NK-92 treated with Interleukin-12 subunit alpha and Interleukin-12 subunit beta, amount 100 ng/mL, for 24 hours (cell line): ENCODE results near the gene TXK.

ENCODE experiments used
- DNase-seq: peaks from one replicate; lab custom pipeline; 2025; lab: John Stamatoyannopoulos, UW

TXK gene

DNA sequence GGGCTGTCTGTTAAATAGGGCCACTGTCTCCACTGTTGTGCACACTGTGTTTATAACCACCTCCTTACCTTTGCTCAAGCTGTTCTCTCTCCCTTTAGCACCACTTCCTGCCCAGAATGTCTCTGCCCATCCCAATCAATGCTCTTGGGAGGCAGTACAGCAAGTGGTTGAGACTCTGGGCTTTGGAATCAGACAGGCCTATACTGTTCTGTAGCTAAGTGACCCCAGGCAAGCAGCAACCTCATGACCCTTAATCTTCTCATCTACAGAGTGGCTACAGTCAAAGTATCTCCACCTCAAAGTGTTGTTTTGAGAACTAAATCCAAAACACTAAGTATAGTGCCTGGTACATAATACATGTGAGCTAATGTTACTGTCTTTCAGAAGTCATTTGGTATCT is 3.8 kb upstream of the TXK start:
- DNase-seq: peak; percentile 9

DNA sequence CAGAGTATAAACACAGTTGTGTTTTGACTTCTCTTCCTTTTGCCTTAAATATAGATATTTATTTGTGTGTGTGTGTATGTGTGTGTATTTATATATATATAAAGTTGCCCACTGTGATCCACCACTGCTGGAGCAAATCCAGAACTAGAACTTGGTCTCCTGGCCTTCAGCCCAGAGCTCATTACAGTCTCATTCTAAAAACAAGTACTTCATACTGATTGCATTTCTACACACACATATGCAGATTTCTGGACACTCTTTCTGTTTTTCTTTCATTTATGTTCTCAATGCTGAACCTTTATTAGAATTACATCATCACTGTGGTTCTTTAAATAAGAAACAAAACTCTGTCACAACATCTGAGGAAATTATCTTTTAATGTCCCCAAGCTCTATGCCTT is 381 bp downstream of the TXK start:
- DNase-seq: no peak

DNA sequence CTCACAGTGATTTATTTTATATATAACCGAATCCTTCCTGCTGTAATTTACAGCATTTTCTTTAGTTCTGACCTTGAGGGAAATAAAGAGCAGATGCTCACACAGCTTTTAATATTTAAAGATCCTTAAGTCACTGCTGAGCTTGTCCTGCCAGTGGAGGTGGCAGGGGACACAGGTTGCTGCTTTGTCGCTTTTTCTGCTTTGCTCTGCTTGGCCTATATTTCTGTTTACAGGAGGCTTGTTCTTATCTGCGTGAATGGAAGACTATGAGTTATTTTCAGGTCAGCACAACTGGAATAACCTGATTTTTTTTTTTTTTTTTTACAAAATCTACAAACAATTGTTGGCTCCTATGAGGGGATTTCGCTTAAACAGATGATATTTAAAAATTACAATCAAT is 2.3 kb downstream of the TXK start:
- DNase-seq: no peak

DNA sequence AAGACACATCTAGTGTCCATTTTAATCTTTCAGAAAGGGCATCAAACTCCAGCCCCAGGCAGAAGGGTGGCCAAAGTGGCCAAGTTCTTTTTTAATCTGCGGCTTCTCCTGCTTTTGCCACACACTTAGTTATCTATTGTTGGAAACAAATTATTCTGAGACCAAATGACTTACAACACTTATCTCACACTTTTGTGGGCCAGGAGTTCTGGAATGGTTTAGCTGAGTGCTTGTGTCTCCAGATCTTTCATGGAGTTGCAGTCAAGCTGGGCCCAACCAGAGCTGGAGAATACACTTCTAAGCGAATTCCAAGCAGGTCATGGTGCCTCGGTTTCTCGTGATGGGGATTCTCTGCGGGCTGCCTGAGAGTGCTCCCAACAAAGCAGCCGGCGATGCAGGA is 4.0 kb downstream of the TXK start:
- DNase-seq: no peak

DNA sequence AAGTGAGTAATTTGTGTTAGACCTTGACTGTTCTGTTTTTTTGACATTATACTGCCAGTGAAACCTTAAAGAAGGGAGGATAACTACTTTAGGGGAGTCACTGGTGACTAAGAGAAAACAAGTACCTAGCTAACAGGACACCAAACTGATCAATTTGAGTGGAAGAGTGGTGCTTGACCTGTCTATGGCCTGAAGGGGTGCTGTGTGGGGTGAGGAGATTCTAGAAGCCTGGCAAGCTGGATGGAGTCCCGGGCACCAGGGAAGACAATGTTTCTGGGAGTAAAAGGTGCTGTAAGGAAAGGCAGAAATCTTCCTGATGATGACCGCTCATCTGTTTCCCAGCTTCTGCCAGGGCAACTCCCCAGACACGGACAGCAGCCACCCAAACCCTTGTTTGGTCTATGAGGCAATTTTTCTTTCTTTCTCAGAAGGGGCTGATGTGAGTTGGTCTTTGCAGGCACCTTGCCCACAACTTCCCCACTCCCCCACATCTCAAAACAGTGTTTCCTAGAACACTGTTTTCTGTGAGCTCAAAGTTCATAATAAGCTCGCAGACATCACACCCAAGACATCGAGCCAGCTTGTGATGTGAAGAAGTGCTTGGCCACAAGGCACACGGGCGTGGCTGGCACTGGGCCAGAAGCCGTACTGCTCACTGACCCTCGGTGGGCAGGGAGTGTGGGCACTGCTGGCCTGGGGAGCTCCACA is 4.6 kb downstream of the TXK start:
- peak; percentile 56 for DNase-seq

DNA sequence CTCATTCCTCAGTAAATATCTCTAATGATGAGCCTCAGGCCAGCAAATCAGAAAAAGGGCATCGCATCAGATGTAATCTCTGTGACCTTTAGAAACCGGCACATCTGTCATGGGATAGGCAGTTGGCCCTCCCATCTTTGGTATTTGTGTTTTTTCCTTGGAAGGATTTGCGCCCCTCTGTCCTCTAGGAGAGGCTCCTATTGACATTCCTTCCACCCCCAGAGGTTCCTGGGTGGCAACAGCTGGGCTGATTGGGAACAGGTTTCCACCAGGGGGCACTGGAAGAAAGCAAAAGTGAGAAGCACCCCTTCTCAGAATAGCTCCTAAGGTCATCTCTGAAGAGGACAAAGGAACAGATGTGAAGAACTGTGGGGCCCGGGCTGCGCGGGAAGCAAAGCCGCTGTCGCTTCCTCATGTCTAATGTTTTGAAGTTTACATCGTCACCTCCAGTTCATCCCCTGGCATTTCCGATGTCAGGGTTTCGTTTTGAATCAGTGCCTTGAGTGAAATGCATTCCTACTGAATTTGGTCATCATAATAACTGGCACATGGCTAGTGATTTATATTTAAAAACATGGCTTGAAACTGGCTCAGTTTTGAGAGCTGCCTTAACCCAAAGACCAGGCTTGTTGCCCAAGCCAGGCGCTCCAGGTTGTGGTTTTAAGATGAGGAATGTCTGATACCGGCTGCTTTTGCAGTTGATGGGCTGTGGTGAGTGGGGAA is 6.2 kb downstream of the TXK start:
- peak; percentile 48 for DNase-seq

DNA sequence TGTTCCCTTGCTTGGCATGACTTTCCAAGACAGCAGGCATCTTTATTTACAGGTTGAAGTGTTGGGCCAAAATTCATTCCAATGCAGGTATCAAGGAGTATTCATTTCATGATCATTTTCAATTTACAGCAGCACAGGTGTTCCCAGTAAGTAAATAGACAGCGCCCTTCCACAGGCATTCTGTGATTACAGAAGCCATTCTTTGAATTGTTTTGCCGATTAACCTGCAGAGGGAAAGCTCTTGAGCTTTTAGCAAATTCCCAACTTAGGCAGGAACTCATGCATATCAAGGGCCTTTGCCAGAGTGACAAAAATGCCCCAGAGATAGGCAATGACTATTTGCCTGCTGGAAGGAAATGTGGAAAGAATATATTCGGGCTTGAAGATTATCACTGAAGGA is 6.8 kb downstream of the TXK start:
- DNase-seq: no peak

DNA sequence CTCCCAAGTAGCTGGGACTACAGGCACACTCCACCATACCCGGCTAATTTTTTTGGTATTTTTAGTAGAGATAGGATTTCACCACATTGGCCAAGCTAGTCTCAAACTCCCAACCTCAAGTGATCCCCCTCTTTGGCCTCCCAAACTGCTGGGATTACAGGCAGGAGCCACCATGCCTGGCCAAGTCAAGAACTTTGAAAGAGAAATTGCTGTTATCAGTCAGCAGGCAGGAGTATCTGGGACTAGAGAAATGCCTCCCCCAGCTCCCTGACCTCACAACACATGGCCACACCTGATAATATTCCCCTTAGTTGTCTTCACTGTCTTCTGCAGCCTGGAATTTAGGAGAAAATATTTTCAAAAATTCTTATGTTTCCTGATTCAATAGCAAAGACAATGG is 7.4 kb downstream of the TXK start:
- DNase-seq: no peak

DNA sequence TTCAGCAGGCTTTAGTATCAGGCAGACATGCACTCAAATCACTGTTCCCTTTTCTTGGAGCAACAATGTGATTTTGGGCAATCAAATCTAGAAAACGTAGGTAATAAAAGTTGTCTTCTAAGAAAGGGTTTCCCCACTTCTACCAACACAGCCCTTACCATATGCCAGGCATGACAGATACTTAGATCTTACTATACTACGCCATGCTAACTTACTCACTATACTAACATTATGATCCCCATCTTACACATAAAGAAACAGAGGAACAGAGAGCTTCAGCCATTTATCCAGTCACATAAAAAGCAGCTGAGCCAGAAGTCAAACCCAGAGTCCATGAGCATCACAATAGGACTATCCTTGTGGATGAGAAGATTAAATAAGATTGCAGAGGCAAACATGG is 9.2 kb downstream of the TXK start:
- DNase-seq: no peak

DNA sequence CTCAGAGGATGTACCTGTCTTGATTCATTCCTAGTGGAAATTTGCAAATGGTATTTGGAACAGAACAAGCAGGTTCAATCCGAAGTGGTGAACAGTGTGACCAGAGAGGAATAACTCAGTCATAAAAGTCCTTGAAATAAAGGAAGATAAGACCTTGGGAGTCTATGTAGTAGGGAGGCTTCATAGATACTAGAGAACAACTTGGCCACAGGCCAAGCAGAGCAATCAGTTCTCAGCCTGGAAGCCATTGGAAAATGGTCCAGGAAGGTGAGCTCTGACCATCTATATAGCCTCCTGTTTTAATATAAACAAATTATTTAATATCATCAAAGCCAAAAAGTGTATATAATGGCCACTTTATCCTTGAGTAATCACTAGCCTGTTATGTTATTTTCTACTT is 11.3 kb downstream of the TXK start:
- no peak for DNase-seq

DNA sequence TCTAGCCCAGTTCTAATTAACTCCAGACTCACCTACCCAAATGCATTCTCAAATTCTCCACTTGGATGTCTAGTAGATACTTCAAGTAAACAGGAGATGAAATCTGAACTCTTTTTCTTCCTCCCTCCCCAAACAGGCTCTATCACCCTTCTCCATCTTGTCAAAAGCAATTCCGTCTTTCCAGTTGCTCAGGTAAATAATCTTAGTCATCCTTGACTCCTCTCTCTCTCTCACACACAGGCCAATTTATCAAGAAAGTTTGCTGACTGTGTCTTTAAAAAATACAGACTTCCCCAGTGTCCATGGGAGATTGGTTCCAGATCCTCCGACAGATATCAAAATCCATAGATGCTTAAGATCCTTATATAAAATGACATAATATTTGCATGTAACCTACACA is 12.9 kb downstream of the TXK start:
- DNase-seq: no peak

DNA sequence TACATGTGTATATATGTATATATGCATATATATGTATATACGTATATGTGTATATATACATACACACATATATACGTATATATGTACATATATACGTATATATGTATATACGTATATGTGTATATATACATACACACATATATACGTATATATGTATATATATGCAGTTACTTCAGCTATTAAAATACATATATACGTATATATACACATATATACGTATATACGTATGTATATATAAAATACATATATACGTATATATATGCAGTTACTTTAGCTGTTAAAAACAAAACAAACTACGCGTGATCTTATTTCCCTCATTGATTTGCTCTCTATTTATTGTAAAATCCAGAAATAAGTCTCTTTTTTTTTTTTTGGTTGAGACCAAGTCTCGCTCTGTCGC is 13.9 kb downstream of the TXK start:
- no peak for DNase-seq

DNA sequence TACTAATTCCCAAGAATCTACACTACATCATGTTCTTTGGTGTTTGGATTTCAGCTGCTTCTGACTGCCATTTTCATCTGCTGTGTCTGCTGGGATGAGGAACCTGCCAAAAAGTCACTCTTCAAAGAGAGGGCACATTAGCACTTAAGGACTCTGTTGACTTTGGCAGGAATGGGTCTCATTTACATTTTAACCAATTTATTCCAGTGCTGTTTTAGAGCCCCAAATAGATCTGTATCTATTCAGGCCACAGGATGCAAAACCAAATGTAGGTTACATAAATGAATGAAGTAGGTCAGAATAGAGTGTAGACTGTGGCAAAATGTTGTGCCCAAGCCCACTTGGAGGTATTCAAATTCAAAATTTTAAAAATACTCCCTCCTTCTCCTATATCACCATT is 14.4 kb downstream of the TXK start:
- no peak for DNase-seq

DNA sequence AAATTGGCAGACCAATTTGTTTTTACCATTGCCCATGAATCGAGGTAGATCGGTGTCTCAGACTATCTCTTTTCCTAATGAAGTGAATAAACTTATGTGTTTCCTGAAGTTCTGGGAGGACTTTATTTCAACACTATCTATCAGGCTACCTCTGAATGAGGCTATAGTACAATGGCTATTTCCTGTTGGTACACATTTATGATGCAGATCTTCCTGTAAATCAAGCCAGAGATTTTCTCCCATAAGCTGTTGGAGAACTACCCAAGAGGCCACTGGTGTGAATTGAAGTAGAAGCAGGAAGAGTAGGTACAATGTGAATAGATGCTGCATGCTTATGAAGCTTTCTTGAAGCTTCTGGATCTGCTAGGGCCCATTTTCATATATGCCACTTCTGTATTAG is 16.0 kb downstream of the TXK start:
- DNase-seq: no peak

DNA sequence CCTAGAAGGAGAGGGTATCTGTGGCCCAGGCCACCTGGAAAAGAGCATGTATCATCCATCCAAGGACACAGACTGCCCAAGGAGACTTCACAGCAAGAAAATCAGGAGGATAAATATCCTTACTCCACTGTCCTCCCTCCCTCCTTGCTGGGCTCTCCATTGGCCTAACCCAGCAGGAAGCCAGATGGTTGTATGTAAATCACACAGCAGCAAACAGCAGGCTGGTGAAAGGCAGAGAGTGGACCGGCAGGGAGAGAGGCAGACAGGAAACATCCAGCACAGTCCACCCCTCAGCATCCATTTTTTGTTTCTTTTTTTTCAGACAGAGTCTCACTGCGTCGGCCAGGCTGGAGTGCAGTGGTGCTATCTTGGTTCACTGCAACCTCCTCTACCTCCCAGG is 17.5 kb downstream of the TXK start:
- DNase-seq: no peak

DNA sequence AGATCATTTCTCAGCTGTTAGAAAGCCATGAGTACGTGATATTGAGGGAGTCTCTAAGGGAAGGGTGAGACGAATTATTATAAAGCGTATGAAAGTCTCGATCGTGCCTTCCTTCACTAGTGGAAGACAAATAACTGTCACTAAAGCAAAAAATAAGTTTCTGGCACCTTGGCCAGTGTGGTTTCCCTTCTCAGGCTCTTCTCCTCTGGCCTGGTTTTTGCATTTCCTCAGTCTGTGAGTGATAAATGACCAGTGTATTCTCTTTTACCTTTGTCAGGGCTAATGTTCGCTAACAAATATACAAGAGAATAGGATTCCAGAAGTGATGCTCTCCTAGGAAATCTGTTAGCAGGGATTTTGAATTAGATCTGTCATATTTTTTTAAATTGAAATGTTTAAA is 19.6 kb downstream of the TXK start:
- no peak for DNase-seq

DNA sequence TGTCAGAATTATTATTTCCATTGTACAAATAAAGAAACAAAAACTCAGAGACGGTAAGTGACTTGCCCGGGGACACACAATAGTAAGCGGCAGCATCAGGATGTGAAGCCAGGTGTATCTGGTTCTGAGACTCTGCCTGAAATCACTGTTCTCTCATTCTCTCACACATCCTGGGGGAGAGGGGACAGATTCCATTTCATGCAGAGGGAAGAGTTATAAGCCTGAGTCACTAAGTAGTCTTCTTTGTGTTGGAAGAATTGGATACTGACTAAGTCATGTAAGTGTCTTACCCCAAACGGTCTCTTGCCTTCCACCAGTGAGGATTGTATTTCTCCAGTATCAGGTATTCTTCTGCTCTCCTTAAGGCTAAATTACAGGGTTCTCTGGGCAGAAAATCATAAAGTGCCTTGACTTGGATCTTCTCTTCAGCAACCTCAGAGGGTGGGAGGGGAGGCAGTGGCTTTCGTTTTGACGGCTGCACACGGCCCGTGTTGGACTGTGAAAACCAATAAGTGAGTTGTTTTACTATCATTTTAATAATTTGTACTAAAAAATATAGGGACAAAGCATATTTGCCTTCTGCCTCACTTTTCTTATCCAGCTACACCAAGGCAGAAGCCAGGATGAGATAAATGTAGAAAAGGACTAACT is 21.9 kb downstream of the TXK start:
- DNase-seq: peak; percentile 30

DNA sequence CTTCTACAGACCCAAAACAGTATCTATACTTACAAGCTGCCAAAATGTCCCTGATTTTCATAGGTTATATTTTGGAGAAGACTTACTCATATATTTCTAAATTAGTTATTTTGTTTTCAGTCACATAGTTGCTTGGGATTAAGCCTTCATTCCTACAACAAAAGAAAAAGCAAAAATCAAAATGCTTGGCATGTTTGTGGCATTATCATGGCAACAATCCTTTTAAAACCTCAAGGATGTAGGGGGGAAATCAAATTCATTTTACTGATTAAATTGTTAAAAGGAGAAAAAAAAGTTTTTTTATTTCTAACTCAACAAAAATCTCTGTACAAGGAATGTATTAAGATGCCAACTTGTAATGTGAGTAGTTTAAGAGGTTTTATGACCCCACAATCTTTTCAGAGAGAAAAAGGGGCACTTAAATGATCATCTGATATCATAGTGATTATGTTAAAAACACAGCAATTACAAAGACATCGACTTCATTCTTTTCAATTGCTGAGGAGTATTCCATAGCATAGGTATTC is 23.5 kb downstream of the TXK start:
- no peak for DNase-seq

DNA sequence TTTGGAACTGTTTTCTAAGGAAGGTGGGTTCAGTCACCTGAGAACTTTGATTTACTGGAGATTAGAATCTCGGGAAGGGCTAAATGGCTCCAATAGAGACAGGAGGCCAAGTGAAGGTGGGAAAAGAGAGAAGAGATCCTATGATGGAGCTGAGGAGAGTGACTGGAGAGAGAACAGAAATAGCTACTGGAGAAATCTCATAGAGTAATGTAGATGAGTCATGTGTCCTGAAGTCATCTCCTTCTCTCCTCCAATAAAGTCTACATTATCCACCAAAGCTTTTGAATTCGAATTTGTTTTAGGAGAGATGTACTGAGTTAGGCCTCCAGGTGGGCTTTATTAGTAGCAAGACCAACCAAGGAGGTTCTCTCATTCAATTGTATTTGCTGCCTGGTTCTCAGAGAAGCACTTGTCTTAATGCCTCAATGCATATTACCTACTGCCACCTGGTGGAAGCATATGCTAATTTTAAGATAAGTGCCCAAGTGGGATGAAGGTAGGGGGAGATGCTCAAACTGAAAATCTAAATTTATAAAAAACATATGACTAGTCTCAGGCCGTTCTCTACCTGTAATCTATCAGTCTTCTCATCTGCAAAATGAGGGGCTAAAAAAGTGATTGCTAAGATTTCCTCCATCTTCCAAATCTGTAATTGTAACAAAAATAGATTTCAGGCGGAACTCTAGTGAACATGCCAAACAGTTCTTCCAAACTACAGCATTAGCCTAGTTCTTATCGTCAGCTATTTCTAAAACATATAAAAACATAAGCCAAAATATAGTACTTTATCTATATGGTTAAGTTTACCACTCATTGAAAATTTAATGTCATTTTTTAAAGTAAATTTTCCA is 24.4 kb downstream of the TXK start:
- no peak for DNase-seq

DNA sequence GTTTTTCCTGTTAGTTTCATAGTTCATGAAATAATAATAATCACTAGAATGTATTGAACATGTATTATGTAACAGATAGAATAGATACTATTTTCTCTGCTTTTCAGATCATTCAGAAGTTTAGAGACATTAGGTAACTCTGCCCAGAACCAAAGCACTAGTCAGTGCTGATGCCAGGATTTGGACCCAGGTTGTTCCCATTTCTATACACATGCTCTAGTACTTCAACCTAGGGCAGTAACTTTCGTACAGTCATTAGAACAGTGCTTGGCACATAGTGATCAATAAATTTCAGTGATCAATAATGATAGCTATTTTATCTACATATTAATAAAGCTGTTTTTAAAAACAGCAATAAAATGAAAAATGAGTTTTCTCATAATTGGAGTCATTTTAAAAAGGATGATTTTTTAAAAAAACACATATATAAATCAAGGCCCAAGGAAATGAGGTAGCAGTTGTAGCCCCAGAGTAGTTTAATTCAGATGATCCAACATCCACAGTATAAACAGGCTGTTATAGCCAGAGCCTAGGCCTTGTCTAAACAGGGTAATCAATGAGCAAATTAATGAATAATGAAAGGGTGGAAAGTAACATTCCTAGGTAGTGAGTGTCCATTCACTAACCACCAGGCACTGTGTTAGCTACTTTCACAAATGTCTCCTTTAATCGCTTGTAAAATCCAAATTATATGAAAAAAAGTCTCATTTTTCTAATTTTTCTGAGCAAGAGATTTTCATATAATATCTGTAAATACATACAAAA is 25.6 kb downstream of the TXK start:
- no peak for DNase-seq

DNA sequence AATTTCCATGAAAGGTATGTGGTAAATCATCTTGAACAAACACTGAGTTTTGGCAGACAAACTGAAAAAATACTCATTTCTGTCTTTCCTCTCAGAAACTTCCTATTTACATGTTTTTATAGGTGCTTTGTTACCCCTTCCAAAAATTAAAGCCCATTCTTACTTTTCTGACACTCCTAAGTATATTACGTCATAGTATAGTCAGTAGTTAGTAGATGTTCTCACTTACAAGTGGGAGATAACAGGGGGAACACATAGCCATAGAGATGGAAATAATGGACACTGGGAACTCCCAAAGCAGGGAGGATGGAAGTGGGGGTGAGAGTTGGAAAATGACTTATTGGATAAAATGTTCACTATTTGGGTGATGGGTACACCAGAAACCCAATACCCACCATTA is 28.8 kb downstream of the TXK start:
- DNase-seq: no peak
